ENCODE data around the gene FNDC3A. TPM values are rescaled to one million over a fixed set of nuclear protein-coding genes. Genes with fewer than 3 reads are reported as not detected.

FNDC3A gene
- polyA plus RNA-seq, 1 of the 3 experiments (the other 2 are of a cell fraction), result 27.7 TPM

- Histone ChIP-seq H3K4me3 (ENCODE audit: low read depth in 2 of 2, low read length in 1 of 2) (no peak overlapping the region), H3K79me2 (ENCODE audit: insufficient read depth) (no peaks in the 10 kb centered on the region), H3K4me2 (no peak overlapping the region), H2AFZ (ENCODE audit: low read depth) (no peak overlapping the region), H3K9me2 (no peaks in the 10 kb centered on the region), H3K9ac (no peak overlapping the region), H3K9me3 (no peaks in the 10 kb centered on the region), H3K27ac (ENCODE audit: low read depth in 2 of 2, low read length in 1 of 2) (no peak overlapping the region), H3F3A (replicated peaks; ENCODE audit: insufficient read depth) (no peaks in the 10 kb centered on the region), H3K27me3 (ENCODE audit: insufficient read depth) (no peaks in the 10 kb centered on the region), H3K36me3 (replicated peaks in 1 of 2; ENCODE audit: control insufficient read depth in 1 of 2, insufficient read depth in 2 of 2, low read length in 1 of 2) (no peaks in the 10 kb centered on the region), H4K20me1 (ENCODE audit: insufficient read depth) (no peaks in the 10 kb centered on the region), H3K4me1 (ENCODE audit: control insufficient read depth in 1 of 2, insufficient read depth in 2 of 2, low read depth in 1 of 2, low read length in 1 of 2) (no peaks in the 10 kb centered on the region)
- POLR2A ChIA-PET, result no interaction called here
- TF ChIP-seq MAX (IDR thresholded peaks at IDR 0.05; ENCODE audit: low read depth) (no peak), TAF1 (IDR thresholded peaks at IDR 0.05; ENCODE audit: borderline replicate concordance, low read depth, low read length) (no peak), REST (IDR thresholded peaks at IDR 0.05; ENCODE audit: low read depth, low read length) (no peak), MEF2A (IDR thresholded peaks at IDR 0.05; ENCODE audit: borderline replicate concordance, low read depth) (no peak)
- 98% methylated on average over 2 of the region's 2 CpGs for WGBS (ENCODE audit: low lambda C conversion rate)
- CTCF ChIA-PET, result no interaction called here
- DNase-seq, result no peak
These were observed 262.9 kb downstream of the FNDC3A start for GRCh38 chr13:49238621-49239020.

- ChIA-PET CTCF (interaction anchor here (0.6 to 1.7 kb wide), 15 partner anchors 9 to 367 kb away, joined by 3 to 13 read pairs (median 4); no protein-coding TSS in a partner anchor), POLR2A (no interaction called here)
- Histone ChIP-seq H3K9ac (no peak overlapping the region), H3K9me2 (no peaks in the 10 kb centered on the region), H3K27me3 (ENCODE audit: insufficient read depth) (no peaks in the 10 kb centered on the region), H3K4me2 (no peak overlapping the region), H4K20me1 (ENCODE audit: insufficient read depth) (no peaks in the 10 kb centered on the region), H3K79me2 (ENCODE audit: insufficient read depth) (no peaks in the 10 kb centered on the region), H3K36me3 (replicated peaks in 1 of 2; ENCODE audit: control insufficient read depth in 1 of 2, insufficient read depth in 2 of 2, low read length in 1 of 2) (no peaks in the 10 kb centered on the region), H3K9me3 (no peaks in the 10 kb centered on the region), H2AFZ (ENCODE audit: low read depth) (no peak overlapping the region), H3K27ac (ENCODE audit: low read depth in 2 of 2, low read length in 1 of 2) (no peak overlapping the region), H3K4me1 (ENCODE audit: control insufficient read depth in 1 of 2, insufficient read depth in 2 of 2, low read depth in 1 of 2, low read length in 1 of 2) (no peaks in the 10 kb centered on the region), H3K4me3 (ENCODE audit: low read depth in 2 of 2, low read length in 1 of 2) (no peak overlapping the region), H3F3A (replicated peaks; ENCODE audit: insufficient read depth) (no peaks in the 10 kb centered on the region)
- peak; percentile 40 for TF ChIP-seq SMC3 (IDR thresholded peaks at IDR 0.05; ENCODE audit: low read depth, low read length)
- TF ChIP-seq TCF12 (IDR thresholded peaks at IDR 0.05), result no peak
- TF ChIP-seq RAD21 (IDR thresholded peaks at IDR 0.05; ENCODE audit: low read length), result peak; percentile 59
- peak; percentile 62 for TF ChIP-seq CTCF (IDR thresholded peaks at IDR 0.05)
- TF ChIP-seq NRF1 (IDR thresholded peaks at IDR 0.05; ENCODE audit: low read depth, low read length), result no peak
- 55% methylated on average over 4 of the region's 4 CpGs for WGBS (ENCODE audit: low lambda C conversion rate)
- DNase-seq, result no peak
These were observed 264.3 kb downstream of the FNDC3A start for GRCh38 chr13:49240017-49240416.

Measured in SK-N-SH (cell line).